ENCODE results near the gene CYP46A1.
A peak's percentile ranks its signal among the peaks of the same experiment; 100 is the strongest.

CYP46A1 gene

GRCh38 chr14:99747582-99748330 lies 63.7 kb downstream of the CYP46A1 start:
- DNase-seq, result no peak

GRCh38 chr14:99748529-99748928 lies 64.4 kb downstream of the CYP46A1 start:
- no peak for DNase-seq

- no peak for DNase-seq
Observed at GRCh38 chr14:99749142-99749541, 65.0 kb downstream of the CYP46A1 start.

- DNase-seq, result no peak
Observed at GRCh38 chr14:99749763-99750715, 65.9 kb downstream of the CYP46A1 start.

GRCh38 chr14:99750746-99751450 lies 66.8 kb downstream of the CYP46A1 start:
- DNase-seq, result no peak

- no peak for DNase-seq
Observed at GRCh38 chr14:99751539-99752485, 67.7 kb downstream of the CYP46A1 start.

- DNase-seq, result peak; percentile 67
Observed at GRCh38 chr14:99752486-99753121, 68.5 kb downstream of the CYP46A1 start.

- DNase-seq, result no peak
Observed at GRCh38 chr14:99753225-99754140, 69.4 kb downstream of the CYP46A1 start.

GRCh38 chr14:99754141-99755067 lies 70.3 kb downstream of the CYP46A1 start:
- DNase-seq, result no peak

- DNase-seq, result no peak
Observed at GRCh38 chr14:99755068-99755405, 70.9 kb downstream of the CYP46A1 start.

GRCh38 chr14:99755629-99756603 lies 71.8 kb downstream of the CYP46A1 start:
- DNase-seq, result no peak

GRCh38 chr14:99756796-99757195 lies 72.7 kb downstream of the CYP46A1 start:
- no peak for DNase-seq

- no peak for DNase-seq
Observed at GRCh38 chr14:99757331-99758070, 73.4 kb downstream of the CYP46A1 start.

GRCh38 chr14:99758121-99758821 lies 74.2 kb downstream of the CYP46A1 start:
- DNase-seq, result no peak

GRCh38 chr14:99758872-99759545 lies 74.9 kb downstream of the CYP46A1 start:
- no peak for DNase-seq

GRCh38 chr14:99759546-99759925 lies 75.4 kb downstream of the CYP46A1 start:
- DNase-seq, result no peak

Data from GDM1 (cell line).